Measurements from ENCODE around the gene HMGN5.

The HMGN5 gene, protein sequence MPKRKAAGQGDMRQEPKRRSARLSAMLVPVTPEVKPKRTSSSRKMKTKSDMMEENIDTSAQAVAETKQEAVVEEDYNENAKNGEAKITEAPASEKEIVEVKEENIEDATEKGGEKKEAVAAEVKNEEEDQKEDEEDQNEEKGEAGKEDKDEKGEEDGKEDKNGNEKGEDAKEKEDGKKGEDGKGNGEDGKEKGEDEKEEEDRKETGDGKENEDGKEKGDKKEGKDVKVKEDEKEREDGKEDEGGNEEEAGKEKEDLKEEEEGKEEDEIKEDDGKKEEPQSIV

DNA sequence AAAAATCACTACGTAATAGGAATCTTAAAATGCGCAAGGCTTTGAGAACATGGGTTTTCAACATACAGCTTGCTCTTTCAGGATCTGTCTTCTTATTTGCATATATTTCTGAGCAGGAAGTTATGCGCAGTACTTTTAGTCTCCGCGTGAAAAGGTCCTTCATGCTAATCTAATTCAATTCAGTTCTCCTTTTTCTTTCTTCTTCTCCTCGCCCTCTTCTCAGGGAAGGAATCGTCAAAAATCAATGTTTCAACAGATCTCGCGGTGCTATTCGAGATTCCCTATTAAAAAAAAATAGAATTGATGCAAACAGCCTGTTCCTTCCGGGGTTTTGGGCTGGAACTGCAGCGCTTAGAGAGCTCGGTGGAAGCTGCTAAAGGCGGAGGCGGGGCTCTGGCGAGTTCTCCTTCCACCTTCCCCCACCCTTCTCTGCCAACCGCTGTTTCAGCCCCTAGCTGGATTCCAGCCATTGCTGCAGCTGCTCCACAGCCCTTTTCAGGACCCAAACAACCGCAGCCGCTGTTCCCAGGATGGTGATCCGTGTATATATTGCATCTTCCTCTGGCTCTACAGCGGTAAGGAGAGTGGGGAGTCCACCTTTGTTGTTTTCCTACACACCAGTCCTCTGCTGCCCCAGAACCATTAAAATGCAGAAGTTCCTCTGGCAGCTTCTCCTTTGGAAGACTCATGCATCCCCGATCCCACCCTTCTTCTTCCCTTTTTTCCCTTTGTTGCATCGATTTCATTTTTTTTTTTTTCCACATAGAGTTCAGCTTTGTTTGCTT is at the start of gene HMGN5, which contains the start of gene SH3BGRL:
Gene HMGN5, minus strand, starts transcription at position 243 of the 785 bp plus-strand sequence. CDS start 80,364 bp downstream, outside the sequence.
Gene SH3BGRL, plus strand, starts transcription at position 432 of the 785 bp plus-strand sequence. Its CDS starts 99 bp downstream, at position 531.
- peak; percentile 83 for DNase-seq
- in situ Hi-C loops (cut with HindIII; ENCODE audit: low pct_ligation_motif_present, low pct_unique_long_range_greater_than_20kb, low sequenced_read_pairs), result no loop called here

DNA sequence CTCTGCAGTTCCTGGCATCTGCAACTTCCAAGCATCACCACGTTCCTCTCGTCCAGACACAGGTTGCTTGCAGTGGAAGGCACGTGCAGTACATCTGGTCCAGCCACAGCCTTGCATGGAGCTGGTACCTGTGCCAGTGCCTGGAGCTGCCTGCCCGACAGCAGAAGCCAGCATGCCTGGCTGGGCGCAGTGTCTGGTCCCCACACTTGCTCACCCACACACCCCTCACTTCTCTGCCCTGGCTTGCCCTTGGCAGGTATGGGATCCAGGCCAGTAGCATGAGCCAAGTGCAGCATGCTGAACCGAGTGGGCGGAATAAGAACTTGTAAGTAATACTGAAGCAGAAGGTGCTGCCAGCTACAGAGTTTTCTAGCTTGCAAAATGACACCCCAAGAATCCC is 40.0 kb upstream of the HMGN5 start:
- no peak for DNase-seq
- in situ Hi-C loops (cut with HindIII; ENCODE audit: low pct_ligation_motif_present, low pct_unique_long_range_greater_than_20kb, low sequenced_read_pairs), result no loop called here

DNA sequence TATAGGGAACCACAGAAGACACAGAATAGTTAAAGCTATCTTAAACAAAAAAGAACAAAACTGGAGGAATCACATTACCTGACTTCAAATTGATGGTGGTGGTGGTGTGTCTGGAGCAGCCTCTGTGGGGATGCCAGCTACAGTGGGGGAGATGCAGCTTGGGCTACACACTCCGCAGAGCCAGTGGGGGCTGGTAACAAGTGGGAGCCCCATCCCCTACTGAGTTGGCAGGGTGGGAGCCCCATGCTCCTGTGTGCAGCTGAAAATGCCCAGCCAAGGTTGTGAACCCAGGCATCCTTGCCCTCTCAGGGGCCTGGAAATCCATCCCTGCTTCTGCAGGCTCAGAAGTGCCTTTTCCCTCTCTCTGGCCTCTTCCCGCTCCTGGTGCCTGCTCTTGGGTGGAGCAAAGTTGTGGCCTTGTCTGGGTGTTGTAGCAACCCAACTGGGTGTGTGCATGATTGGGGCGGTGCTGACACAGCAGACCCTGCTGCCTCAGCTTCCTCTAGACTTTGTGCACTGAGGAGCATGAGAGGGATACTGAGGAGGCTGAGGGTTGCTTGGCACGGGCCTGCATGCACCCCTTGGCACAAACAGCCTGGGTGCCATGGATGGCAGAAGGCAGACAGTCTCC is 39.1 kb upstream of the HMGN5 start:
- in situ Hi-C loops (cut with HindIII; ENCODE audit: low pct_ligation_motif_present, low pct_unique_long_range_greater_than_20kb, low sequenced_read_pairs), result no loop called here
- no peak for DNase-seq

DNA sequence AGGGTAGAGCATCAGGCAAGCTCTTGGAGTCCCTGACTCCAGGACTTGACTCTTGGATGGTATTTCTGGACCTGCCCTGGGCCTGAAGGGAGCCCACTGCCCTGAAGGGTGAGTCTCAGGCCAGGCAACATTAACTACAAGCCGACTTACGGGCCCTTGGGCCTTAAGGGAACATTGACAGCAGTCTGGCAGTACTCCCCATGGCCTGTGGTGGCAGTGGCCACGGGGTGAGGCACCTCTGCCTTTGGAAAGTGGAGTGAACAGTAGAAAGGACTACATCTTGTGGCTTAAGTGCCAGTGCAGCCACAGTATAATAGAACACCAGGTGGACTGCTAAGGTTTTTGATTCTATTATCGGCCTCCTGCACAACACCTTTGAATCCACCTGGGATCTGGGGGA is 36.5 kb upstream of the HMGN5 start:
- in situ Hi-C loops (cut with HindIII; ENCODE audit: low pct_ligation_motif_present, low pct_unique_long_range_greater_than_20kb, low sequenced_read_pairs), result no loop called here
- no peak for DNase-seq

DNA sequence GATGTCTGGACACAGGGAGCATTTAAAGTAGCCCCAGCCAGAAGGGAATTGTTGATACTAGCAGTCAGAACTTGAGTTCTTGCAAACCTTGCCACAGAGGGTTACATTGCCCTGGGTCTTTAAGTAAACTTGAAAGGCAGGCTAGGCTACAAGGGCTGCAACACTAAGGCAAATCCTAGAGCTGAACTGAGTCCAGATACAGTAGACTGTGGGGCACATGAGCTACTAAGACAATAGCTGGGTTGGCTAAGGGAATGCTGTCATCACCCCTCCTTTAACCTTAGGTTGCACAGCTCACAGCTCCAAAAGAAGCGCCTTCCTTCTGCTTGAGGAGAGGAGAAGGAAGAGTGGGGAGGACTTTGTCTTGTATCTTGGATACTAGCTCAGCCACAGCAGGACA is 35.8 kb upstream of the HMGN5 start:
- in situ Hi-C loops (cut with HindIII; ENCODE audit: low pct_ligation_motif_present, low pct_unique_long_range_greater_than_20kb, low sequenced_read_pairs), result no loop called here
- DNase-seq, result no peak

DNA sequence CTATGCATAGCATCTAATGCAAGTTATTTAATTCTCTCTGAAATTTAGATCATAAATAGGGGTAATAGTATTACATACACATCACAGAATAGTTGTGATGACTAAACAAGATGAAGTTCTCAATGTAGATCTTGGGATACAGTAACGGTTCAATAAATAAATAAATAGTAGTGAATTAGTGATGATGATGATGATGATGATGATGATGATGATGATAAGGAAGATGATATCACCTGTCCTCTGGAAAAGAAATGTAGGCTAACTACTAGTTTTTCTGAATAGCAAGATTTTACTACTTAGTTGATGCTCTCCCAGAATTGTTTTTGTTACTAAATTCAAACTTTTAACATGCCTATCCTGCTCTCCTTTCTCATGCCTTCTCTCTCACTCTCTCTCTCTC is 30.5 kb upstream of the HMGN5 start:
- in situ Hi-C loops (cut with HindIII; ENCODE audit: low pct_ligation_motif_present, low pct_unique_long_range_greater_than_20kb, low sequenced_read_pairs), result no loop called here

DNA sequence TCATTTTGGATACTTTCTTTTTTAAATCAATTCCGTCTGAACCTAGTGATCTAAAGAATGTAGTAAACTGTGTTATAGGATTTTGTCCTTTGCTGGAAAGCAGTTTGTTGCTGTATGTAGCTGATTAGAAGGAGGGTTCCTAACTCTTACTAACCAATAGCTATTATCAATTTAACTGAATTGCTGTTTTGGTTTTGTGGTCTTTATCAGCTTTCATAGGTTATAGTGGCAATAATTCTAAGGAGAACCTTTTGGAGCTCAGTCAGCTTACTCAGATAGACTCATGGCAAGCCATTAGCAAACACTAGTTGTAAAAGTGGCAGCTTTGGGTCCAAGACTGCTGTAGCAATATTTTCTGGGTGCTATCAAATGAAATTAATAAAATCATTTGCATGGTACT is 29.8 kb upstream of the HMGN5 start:
- in situ Hi-C loops (cut with HindIII; ENCODE audit: low pct_ligation_motif_present, low pct_unique_long_range_greater_than_20kb, low sequenced_read_pairs), result no loop called here
- DNase-seq, result no peak

More for the DNA sequence above, 30.5 kb upstream of the HMGN5 start:
- DNase-seq, result no peak

DNA sequence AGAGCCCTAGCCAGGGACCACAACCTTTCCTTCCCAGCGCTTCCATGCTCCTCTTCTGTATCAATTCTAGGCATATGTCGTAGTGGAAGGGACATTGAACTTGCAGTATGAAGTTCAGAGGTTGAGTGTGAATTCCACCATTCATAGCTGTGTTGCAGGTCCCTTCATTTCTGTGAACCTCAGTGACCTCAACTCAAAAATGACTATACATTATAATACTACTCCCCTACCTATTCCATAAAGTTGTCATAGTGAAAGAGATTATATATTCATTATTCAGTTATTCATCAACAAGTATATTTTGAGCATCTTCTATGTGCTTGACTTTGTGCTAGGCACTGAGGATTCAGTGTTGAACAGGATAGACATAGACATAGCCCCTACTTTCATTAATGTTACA is 28.2 kb upstream of the HMGN5 start:
- no peak for DNase-seq
- in situ Hi-C loops (cut with HindIII; ENCODE audit: low pct_ligation_motif_present, low pct_unique_long_range_greater_than_20kb, low sequenced_read_pairs), result no loop called here

DNA sequence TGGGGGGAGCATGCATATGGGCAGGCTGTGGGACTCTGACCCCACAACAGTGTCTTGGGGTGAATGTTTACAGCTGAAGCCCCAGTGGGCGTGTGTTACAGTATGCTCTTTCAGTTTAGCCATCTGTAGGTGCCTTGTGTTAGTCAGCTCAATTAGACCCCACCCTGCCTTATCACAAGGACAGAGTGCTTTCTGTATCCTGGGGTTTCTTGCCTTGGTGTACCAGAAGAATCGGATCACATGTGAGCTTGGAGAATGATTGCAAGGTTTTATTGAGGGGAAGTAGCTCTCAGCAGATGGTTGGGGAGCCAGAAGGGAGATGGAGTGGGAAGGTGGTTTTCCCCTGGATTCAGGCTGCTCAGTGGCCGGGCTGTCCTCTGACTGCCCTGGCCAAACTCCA is 27.5 kb upstream of the HMGN5 start:
- DNase-seq, result no peak
- in situ Hi-C loops (cut with HindIII; ENCODE audit: low pct_ligation_motif_present, low pct_unique_long_range_greater_than_20kb, low sequenced_read_pairs), result no loop called here

DNA sequence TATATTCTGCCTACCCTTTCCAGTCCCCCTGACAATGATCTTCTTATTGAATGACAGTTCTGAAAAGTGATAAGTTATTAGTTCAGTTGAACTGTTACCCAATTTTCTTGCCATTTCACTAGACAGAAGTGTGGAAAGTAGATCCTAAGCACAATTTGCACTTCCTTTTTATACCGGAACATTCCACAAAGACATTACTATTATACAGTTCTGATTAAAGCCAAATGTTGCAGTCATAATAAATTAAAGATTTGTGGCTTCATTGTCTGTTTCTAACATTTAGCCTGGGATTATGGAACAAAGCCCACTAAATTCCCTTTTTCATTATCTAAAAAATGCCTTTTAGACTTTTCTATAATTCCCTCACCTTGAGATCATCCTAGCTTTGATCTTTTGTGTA is 14.0 kb upstream of the HMGN5 start:
- DNase-seq, result no peak
- in situ Hi-C loops (cut with HindIII; ENCODE audit: low pct_ligation_motif_present, low pct_unique_long_range_greater_than_20kb, low sequenced_read_pairs), result no loop called here

DNA sequence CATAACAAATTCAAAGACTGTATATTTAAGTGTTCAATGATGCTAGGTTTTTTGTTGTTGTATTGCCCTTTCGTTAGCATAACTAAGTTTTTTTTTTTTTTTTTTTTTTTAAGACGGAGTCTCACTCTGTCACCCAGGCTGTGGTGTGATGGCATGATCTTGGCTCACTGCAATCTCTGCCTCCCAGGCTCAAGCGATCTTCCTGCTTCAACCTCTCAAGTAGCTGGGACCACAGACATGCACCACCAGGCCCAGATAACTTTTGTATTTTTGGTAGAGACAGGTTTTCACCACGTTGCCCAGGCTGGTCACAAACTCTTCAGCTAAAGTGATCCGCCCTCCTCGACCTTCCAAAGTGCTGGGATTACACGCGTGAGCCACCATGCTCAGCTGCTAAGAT is 7.2 kb upstream of the HMGN5 start:
- DNase-seq, result no peak
- in situ Hi-C loops (cut with HindIII; ENCODE audit: low pct_ligation_motif_present, low pct_unique_long_range_greater_than_20kb, low sequenced_read_pairs), result no loop called here

DNA sequence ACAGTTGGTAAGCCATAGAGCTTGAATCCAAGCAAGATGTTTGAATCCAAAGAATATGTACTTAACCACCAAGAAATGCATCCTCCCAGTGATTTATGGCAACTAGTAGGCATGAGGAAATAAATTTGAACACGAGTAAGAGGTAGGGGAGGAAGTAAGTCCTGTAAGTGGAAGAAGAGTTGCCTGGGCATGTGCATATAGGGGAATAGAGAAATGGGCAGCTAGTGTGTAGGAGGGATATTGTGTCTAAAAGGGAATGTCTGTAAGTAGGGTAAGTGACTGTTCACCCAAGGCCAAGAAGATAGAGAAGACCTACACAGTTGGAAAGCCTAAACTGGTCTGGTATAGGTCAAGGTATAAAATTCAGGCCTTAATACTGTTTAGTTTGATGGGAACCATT is 4.8 kb upstream of the HMGN5 start:
- in situ Hi-C loops (cut with HindIII; ENCODE audit: low pct_ligation_motif_present, low pct_unique_long_range_greater_than_20kb, low sequenced_read_pairs), result no loop called here
- DNase-seq, result no peak

DNA sequence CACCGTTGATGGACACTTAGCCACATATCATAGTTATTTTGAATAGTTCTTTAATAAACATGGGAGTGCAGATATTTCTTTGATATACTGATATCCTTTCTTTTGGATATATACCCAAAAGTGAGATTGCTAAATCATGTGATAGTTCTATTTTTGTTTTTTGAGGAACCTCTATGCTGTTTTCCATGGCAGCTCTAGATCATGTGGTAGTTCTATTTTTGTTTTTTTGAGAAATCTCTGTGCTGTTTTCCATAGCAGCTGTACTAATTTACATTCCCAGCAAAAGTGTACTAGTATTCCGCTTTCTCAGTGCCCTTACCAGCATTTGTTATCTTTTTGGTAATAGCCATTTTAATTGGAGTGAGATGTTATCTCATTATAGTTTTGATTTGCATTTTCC is 3.8 kb upstream of the HMGN5 start:
- in situ Hi-C loops (cut with HindIII; ENCODE audit: low pct_ligation_motif_present, low pct_unique_long_range_greater_than_20kb, low sequenced_read_pairs), result no loop called here
- DNase-seq, result no peak

DNA sequence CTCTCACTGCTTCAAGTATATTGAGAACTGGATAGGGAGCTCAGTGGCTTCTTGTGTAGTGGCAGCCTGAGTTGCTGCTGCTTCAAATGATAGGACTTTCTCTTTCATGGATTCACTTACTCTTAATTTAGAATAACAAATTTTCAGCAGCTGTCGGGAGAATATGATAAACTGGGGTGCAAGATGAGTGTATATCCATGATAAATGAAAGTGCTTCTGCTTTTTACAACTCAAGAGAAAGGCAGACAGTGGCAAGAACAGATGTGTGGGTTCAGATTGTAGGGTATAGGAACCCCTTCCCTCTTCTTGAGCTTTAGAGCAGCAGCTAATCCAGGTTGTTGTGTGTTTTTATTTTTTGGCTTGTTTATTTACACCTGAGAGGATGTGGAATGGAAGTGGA is 1.2 kb upstream of the HMGN5 start:
- DNase-seq, result no peak
- in situ Hi-C loops (cut with HindIII; ENCODE audit: low pct_ligation_motif_present, low pct_unique_long_range_greater_than_20kb, low sequenced_read_pairs), result no loop called here

DNA sequence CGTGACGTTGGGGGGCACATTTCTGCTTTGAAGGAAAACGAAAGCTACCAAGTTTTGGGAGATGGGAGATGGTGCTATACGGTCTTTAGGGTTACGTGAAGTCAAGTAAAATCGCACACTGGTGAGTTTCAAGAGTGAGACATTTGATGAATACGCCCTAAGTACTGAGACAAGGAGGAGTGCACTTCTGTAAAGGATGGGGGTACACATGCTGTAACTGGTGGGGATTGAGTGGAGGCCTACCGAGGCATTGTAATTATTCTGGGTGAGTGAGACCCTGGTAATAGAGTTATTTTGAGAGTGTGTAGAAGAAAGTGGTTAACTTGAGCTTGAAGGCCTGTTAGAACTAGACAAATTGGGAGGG is 725 bp upstream of the HMGN5 start:
- DNase-seq, result peak; percentile 6
- in situ Hi-C loops (cut with HindIII; ENCODE audit: low pct_ligation_motif_present, low pct_unique_long_range_greater_than_20kb, low sequenced_read_pairs), result no loop called here

DNA sequence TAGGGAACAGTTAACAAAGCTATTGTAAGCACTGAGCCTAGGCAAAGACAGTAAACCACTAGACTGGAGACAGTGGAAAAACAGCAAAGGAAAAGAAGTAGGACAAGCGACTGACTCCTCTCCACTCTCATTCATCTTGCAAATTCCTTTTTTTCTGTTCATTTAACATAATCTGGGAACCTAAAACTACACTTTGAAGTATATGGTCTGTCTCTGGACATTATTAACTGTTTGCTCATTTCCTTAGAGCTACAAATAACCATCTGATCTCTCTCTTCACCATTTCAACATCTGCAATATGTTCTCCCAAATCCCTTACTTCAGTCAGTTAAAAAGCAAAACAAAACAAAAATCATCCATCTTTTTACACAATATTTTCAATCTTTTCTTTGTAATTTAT is 642 bp downstream of the HMGN5 start:
- in situ Hi-C loops (cut with HindIII; ENCODE audit: low pct_ligation_motif_present, low pct_unique_long_range_greater_than_20kb, low sequenced_read_pairs), result no loop called here
- no peak for DNase-seq

DNA sequence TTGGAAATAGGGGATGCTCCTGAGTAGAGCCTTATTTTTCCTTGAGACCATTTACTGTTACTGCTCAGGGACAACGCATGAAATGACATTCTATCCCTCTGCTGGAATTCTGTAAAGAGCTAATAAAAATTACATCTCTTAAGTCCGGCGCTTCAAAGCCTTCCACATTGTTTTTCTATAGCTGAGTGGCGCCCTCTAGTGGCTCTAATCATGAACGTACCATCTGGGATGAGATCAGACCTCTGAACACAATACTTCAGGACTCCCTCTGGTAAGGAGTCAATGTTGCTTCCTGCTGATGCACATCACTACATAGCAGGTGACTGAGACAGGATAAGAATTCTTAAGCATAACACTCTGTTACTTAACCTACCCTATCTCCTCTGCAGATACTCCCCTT is 6.0 kb downstream of the HMGN5 start:
- in situ Hi-C loops (cut with HindIII; ENCODE audit: low pct_ligation_motif_present, low pct_unique_long_range_greater_than_20kb, low sequenced_read_pairs), result no loop called here
- DNase-seq, result peak; percentile 42

DNA sequence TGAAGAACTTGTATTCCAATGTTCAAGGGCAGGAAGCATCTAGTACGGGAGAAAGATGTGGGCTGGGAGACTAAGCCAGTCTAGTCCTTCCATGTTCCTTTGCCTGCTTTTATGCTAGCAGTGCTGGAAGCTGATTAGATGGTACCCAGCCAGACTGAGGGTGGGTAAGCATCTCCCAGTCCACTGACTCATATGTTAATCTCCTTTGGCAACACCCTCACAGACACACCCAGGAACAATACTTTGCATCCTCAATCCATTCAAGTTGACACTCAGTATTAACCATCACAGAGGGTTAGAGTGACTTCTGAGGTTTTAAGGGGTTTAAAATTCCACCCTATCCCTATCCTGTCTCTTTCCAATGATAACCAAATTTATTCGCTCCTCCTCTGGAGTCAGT is 6.5 kb downstream of the HMGN5 start:
- in situ Hi-C loops (cut with HindIII; ENCODE audit: low pct_ligation_motif_present, low pct_unique_long_range_greater_than_20kb, low sequenced_read_pairs), result no loop called here

DNA sequence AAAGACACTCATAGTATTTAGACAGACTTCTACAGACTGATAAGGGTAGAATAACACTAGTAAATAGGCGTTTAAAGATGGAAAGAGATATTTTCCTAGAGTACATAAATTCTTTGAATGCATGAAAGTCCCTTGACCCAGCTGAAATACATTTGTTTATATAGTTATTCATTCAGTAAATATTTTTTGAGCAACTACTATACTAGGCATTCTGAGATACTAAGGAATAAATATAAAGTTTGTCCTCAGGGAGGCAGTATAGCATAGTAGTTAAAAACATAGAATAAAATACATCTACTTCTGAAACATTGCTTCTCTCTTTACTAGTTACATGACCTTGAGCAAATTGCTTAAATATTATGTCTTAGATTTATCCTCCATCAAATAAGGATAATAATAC is 27.4 kb downstream of the HMGN5 start:
- DNase-seq, result peak; percentile 32
- in situ Hi-C loops (cut with HindIII; ENCODE audit: low pct_ligation_motif_present, low pct_unique_long_range_greater_than_20kb, low sequenced_read_pairs), result no loop called here

More for the DNA sequence above, 6.5 kb downstream of the HMGN5 start:
- no peak for DNase-seq

DNA sequence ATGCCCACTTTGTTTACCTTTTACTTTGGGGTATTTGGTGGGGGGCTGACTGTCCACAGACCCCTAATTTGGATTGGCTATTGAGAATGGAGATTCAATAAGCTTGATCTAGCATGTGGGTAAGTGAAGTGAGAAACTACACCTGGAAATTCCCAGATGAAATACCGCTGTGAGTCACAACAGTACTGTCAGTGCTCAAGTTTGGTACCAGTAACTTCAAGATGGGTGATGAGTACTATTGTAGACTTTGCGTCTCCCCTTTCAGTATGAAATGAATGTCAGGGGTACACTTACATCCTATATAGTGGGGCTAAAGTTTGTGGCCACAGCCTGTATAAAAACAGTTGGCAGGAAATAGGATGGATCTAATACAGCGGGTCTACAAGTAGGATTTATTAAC is 33.3 kb downstream of the HMGN5 start:
- no peak for DNase-seq
- in situ Hi-C loops (cut with HindIII; ENCODE audit: low pct_ligation_motif_present, low pct_unique_long_range_greater_than_20kb, low sequenced_read_pairs), result no loop called here

Measured in ACHN (cell line).